GM19328 (cell line): ENCODE data around the gene RLIM.
A peak's percentile ranks its signal among the peaks of the same experiment; 100 is the strongest.

Experiments used
- ATAC-seq: cut with Tn5 transposase; IDR thresholded peaks from one replicate; pipeline ENCODE4 v1.9.1; 2021; ENCODE audit warnings: mild to moderate bottlenecking, moderate library complexity; ENCODE audit not compliant: unreplicated experiment

Gene RLIM

DNA sequence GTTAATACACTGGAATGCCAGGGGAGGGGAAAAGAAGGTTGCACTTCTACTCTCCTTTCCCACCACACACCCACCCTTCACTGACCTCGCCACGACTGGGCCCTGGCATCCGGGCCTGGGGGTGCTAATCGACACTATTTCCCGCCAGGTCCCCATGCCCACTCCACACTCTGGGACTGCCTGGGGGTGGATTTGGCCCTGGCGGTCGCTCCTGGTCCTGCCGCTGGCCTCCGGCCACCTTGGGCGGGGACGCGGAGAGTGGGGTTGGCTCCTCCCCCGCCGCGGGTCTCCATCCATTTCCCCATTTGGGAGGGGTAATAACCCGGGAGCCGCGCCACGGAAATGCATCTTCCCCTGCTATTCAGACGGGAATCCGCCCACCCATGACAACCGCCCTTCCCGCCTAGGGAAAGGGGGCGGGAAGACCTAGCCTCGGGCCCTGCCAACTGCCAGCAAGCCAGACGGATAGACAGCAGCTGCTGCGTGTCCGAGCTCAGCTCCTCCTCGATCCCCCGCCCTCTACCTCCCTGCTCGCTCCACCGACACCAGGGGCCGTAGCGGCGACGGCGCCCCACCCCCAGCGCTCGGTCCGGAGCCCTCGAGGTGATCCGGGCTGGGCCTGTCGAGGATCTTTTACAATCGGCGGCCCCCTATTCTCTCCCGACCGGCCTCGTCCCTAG lies 78.1 kb downstream of the RLIM start:
- ATAC-seq, result peak; percentile 55

DNA sequence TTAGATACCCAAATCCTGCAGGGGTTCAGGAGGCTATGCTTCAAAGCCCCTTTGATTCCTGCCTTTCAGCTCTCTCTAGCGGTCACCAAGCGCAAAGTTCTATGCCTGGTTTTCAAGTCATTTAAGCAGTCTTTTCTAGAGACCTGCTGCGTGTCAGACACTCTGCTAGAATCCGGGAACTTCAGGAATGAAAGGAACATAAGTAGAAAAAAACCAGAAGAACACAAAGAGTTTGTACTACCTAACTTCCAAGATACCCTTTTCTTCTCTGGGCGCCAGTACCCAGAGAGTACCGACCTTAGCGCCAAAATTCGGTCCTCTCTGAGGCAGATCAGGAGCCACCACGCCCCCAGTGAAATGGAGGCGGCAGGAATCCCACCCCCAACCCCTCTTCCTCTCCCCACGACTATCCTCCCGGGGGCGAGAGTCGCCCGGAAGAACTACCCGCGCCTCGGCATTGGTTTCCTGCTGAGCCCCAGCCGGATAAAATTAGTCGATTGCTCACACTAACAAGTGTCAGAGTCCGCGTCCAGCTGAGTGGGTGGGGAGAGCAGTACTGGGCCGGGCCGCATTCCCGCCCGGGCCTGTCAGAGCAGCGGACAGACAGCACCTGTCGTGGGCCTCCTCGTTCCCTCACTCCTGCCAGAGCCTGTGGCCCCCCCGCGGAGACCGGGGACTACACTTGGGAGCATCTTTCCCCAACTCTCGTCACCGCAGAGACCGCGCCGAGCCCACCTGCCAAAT lies 78.8 kb downstream of the RLIM start:
- peak; percentile 26 for ATAC-seq
